Ovary (tissue), 3 donors: ENCODE data around the gene CMBL.

Experiments used
- POLR2A ChIP-seq: fragments of 450-650 bp; IDR thresholded peaks from one replicate; pipeline ENCODE4 v1.6.1; 2017; ENCODE audit warnings: antibody characterized with exemption, mild to moderate bottlenecking, moderate library complexity
- TF ChIP-seq, protein P1 (sequence below), 3 donors: fragments of 450-650 bp in 2 of 3; fragments of 200-600 bp in 1 of 3; IDR thresholded peaks; one replicate each; pipeline versions ENCODE4 v1.5.1 to v1.8.0; 2016 to 2022; ENCODE audit warnings: antibody characterized with exemption in 3 of 3, mild to moderate bottlenecking in 1 of 3
- donor health status: DM: no; HTN: no; CAD: no.

DNA sequence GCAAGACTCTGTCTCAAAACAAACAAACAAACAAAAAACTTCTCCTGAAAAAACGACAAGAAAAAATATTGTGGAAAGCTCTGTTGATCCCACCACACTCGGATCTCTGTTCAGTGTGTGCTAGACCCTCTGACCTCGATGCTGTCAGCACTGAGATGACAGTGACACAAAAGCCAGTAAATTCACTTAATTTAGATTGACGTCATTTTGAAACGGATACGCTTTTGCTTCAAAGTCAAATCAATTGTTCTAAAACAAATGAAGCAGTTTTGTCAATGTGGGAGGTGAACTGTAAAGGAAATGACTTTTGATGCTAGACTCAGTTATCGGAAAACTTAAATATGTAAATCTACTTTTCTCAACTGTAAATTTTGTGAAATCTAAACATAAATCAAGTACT lies 31.0 kb downstream of the CMBL start:
- TF ChIP-seq, protein P1, sequence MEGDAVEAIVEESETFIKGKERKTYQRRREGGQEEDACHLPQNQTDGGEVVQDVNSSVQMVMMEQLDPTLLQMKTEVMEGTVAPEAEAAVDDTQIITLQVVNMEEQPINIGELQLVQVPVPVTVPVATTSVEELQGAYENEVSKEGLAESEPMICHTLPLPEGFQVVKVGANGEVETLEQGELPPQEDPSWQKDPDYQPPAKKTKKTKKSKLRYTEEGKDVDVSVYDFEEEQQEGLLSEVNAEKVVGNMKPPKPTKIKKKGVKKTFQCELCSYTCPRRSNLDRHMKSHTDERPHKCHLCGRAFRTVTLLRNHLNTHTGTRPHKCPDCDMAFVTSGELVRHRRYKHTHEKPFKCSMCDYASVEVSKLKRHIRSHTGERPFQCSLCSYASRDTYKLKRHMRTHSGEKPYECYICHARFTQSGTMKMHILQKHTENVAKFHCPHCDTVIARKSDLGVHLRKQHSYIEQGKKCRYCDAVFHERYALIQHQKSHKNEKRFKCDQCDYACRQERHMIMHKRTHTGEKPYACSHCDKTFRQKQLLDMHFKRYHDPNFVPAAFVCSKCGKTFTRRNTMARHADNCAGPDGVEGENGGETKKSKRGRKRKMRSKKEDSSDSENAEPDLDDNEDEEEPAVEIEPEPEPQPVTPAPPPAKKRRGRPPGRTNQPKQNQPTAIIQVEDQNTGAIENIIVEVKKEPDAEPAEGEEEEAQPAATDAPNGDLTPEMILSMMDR (IDR thresholded peaks at IDR 0.05): no peak
- TF ChIP-seq POLR2A: no peak
